HEK293 (cell line): ENCODE measurements around the gene SYT6.

Experiments
- CTCF ChIA-PET: fragments of 350-600 bp; formaldehyde crosslinking; extraction: SDS; loops from one replicate; lab custom pipeline; 2021; ENCODE audit warnings: antibody characterized with exemption; lab: Yijun Ruan, JAX
- POLR2A ChIA-PET: fragments of 300-600 bp; formaldehyde crosslinking; extraction: SDS; loops from one replicate; lab custom pipeline; 2020; ENCODE audit warnings: antibody characterized with exemption, inconsistent platforms; lab: Yijun Ruan, JAX
- H3K27ac ChIP-seq: fragments of 200-500 bp; sonication (Bioruptor generic); 2 replicates; pipeline ENCODE4 v1.5.1; 2014; ENCODE audit warnings: low read depth, low read length, control low read depth, inconsistent platforms; ENCODE audit errors: extremely low read depth
- H3K36me3 ChIP-seq, 2 experiments: fragments of 200-500 bp in 1 of 2; sonication (Bioruptor generic) in 1 of 2; 1 replicate in 1 of 2; 2 replicates in 1 of 2; pipeline ENCODE4 v1.5.1; 2014 to 2017; ENCODE audit warnings: inconsistent platforms in 2 of 2, low read length in 2 of 2; ENCODE audit not compliant: control insufficient read depth in 2 of 2, insufficient read depth in 1 of 2
- H3K4me1 ChIP-seq: fragments of 200-500 bp; sonication (Bioruptor generic); 2 replicates; pipeline ENCODE4 v1.5.1; 2014; ENCODE audit warnings: mild to moderate bottlenecking, low read length, inconsistent platforms; ENCODE audit not compliant: control insufficient read depth, insufficient read depth
- H3K4me3 ChIP-seq: 2 replicates; pipeline ENCODE4 v1.5.1; 2011; ENCODE audit warnings: low read depth, mild to moderate bottlenecking, control low read depth, low read length, moderate library complexity
- H3K9me3 ChIP-seq: fragments of 200-500 bp; sonication (Bioruptor generic); 2 replicates; pipeline ENCODE4 v1.5.1; 2014; ENCODE audit warnings: low read depth, low read length, inconsistent platforms; ENCODE audit not compliant: control insufficient read depth, insufficient read depth
- BCL11B ChIP-seq: fragments of 450-650 bp; formaldehyde crosslinking; IDR thresholded peaks from 2 replicates; pipeline ENCODE4 v1.5.1; 2016; ENCODE audit warnings: low read depth, missing biosample characterization, missing genetic modification characterization
- GLIS2 ChIP-seq: fragments of 450-650 bp; formaldehyde crosslinking; IDR thresholded peaks from 2 replicates; pipeline ENCODE4 v1.5.1; 2016; ENCODE audit warnings: missing biosample characterization, missing genetic modification characterization
- RBAK ChIP-seq: fragments of 450-650 bp; formaldehyde crosslinking; IDR thresholded peaks from 2 replicates; pipeline ENCODE4 v1.5.1; 2016; ENCODE audit warnings: missing biosample characterization, missing genetic modification characterization
- REST ChIP-seq: fragments of 450-650 bp; formaldehyde crosslinking; IDR thresholded peaks from 2 replicates; pipeline ENCODE4 v1.5.1; 2016; ENCODE audit warnings: missing biosample characterization, missing genetic modification characterization
- SALL2 ChIP-seq: fragments of 450-650 bp; formaldehyde crosslinking; IDR thresholded peaks from 2 replicates; pipeline ENCODE4 v1.5.0; 2017; ENCODE audit warnings: missing biosample characterization, mild to moderate bottlenecking, missing genetic modification characterization, borderline replicate concordance
- SP3 ChIP-seq: fragments of 450-650 bp; formaldehyde crosslinking; IDR thresholded peaks from 2 replicates; pipeline ENCODE4 v1.5.1; 2016; ENCODE audit warnings: missing biosample characterization, missing genetic modification characterization
- ZBTB21 ChIP-seq: fragments of 450-650 bp; formaldehyde crosslinking; IDR thresholded peaks from 2 replicates; pipeline ENCODE4 v1.5.1; 2017; ENCODE audit warnings: missing biosample characterization, missing genetic modification characterization
- ZBTB48 ChIP-seq: fragments of 450-650 bp; formaldehyde crosslinking; IDR thresholded peaks from 2 replicates; pipeline ENCODE4 v1.5.1; 2016; ENCODE audit warnings: missing biosample characterization, missing genetic modification characterization
- ZFP41 ChIP-seq: fragments of 450-650 bp; formaldehyde crosslinking; IDR thresholded peaks from 2 replicates; pipeline ENCODE4 v1.5.1; 2016; ENCODE audit warnings: missing biosample characterization, missing genetic modification characterization, borderline replicate concordance
- ZNF140 ChIP-seq: fragments of 450-650 bp; formaldehyde crosslinking; IDR thresholded peaks from 2 replicates; pipeline ENCODE4 v1.5.1; 2016; ENCODE audit warnings: missing biosample characterization, missing genetic modification characterization
- ZNF335 ChIP-seq: fragments of 450-650 bp; formaldehyde crosslinking; conservative IDR thresholded peaks from 2 replicates; pipeline ENCODE4 v1.5.1; 2016; ENCODE audit warnings: missing biosample characterization, missing genetic modification characterization
- ZNF548 ChIP-seq: fragments of 450-650 bp; formaldehyde crosslinking; IDR thresholded peaks from 2 replicates; pipeline ENCODE4 v1.5.1; 2016; ENCODE audit warnings: missing biosample characterization, missing genetic modification characterization
- ZNF571 ChIP-seq: fragments of 450-650 bp; formaldehyde crosslinking; IDR thresholded peaks from 2 replicates; pipeline ENCODE4 v1.5.0; 2017; ENCODE audit warnings: missing biosample characterization, missing genetic modification characterization
- ZNF624 ChIP-seq: fragments of 450-650 bp; formaldehyde crosslinking; IDR thresholded peaks from 2 replicates; pipeline ENCODE4 v1.5.1; 2017; ENCODE audit warnings: missing biosample characterization, missing genetic modification characterization
- ZNF654 ChIP-seq: fragments of 450-650 bp; formaldehyde crosslinking; IDR thresholded peaks from 2 replicates; pipeline ENCODE4 v1.5.1; 2016; ENCODE audit warnings: low read depth, missing biosample characterization, missing genetic modification characterization
- ZNF785 ChIP-seq: fragments of 450-650 bp; formaldehyde crosslinking; IDR thresholded peaks from 2 replicates; pipeline ENCODE4 v1.5.1; 2016; ENCODE audit warnings: missing biosample characterization, missing genetic modification characterization
- TF ChIP-seq, protein P1 (sequence below): fragments of 450-650 bp; formaldehyde crosslinking; IDR thresholded peaks from 2 replicates; pipeline ENCODE4 v1.5.1; 2016; ENCODE audit warnings: missing biosample characterization, missing genetic modification characterization
- TF ChIP-seq, protein P2 (sequence below): fragments of 450-650 bp; formaldehyde crosslinking; IDR thresholded peaks from 2 replicates; pipeline ENCODE4 v1.5.1; 2016; ENCODE audit warnings: missing biosample characterization, missing genetic modification characterization
- TF ChIP-seq, protein P3 (sequence below): fragments of 450-650 bp; formaldehyde crosslinking; IDR thresholded peaks from 2 replicates; pipeline ENCODE4 v1.5.1; 2017; ENCODE audit warnings: missing biosample characterization, missing genetic modification characterization
- TF ChIP-seq, protein P4 (sequence below): fragments of 450-650 bp; formaldehyde crosslinking; IDR thresholded peaks from 2 replicates; pipeline ENCODE4 v1.5.1; 2016; ENCODE audit warnings: missing biosample characterization, missing genetic modification characterization

Gene SYT6

GRCh38 chr1:114152089-114152507 lies 1.6 kb downstream of the SYT6 start:
- TF ChIP-seq ZNF548 (tag by site-specific recombination) (no peak), ZNF140 (tag by site-specific recombination) (no peak), REST (no peak), SP3 (no peak), BCL11B (no peak), RBAK (tag by site-specific recombination) (no peak), GLIS2 (tag by site-specific recombination) (0 out of 2 replicates have a peak, but pooled peaks have one; percentile 18), ZNF785 (no peak), ZBTB21 (tag by site-specific recombination) (no peak), ZNF624 (no peak), ZNF335 (tag by site-specific recombination) (no peak), ZBTB48 (tag by site-specific recombination) (0 out of 2 replicates have a peak, but pooled peaks have one; percentile 4), ZNF571 (no peak)
- TF ChIP-seq, protein P1, sequence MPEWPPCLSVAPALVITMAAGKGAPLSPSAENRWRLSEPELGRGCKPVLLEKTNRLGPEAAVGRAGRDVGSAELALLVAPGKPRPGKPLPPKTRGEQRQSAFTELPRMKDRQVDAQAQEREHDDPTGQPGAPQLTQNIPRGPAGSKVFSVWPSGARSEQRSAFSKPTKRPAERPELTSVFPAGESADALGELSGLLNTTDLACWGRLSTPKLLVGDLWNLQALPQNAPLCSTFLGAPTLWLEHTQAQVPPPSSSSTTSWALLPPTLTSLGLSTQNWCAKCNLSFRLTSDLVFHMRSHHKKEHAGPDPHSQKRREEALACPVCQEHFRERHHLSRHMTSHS (tag by site-specific recombination), result no peak
- TF ChIP-seq, protein P2, sequence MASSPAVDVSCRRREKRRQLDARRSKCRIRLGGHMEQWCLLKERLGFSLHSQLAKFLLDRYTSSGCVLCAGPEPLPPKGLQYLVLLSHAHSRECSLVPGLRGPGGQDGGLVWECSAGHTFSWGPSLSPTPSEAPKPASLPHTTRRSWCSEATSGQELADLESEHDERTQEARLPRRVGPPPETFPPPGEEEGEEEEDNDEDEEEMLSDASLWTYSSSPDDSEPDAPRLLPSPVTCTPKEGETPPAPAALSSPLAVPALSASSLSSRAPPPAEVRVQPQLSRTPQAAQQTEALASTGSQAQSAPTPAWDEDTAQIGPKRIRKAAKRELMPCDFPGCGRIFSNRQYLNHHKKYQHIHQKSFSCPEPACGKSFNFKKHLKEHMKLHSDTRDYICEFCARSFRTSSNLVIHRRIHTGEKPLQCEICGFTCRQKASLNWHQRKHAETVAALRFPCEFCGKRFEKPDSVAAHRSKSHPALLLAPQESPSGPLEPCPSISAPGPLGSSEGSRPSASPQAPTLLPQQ, result no peak
- TF ChIP-seq, protein P3, sequence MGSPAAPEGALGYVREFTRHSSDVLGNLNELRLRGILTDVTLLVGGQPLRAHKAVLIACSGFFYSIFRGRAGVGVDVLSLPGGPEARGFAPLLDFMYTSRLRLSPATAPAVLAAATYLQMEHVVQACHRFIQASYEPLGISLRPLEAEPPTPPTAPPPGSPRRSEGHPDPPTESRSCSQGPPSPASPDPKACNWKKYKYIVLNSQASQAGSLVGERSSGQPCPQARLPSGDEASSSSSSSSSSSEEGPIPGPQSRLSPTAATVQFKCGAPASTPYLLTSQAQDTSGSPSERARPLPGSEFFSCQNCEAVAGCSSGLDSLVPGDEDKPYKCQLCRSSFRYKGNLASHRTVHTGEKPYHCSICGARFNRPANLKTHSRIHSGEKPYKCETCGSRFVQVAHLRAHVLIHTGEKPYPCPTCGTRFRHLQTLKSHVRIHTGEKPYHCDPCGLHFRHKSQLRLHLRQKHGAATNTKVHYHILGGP (tag by site-specific recombination), result no peak
- TF ChIP-seq, protein P4, sequence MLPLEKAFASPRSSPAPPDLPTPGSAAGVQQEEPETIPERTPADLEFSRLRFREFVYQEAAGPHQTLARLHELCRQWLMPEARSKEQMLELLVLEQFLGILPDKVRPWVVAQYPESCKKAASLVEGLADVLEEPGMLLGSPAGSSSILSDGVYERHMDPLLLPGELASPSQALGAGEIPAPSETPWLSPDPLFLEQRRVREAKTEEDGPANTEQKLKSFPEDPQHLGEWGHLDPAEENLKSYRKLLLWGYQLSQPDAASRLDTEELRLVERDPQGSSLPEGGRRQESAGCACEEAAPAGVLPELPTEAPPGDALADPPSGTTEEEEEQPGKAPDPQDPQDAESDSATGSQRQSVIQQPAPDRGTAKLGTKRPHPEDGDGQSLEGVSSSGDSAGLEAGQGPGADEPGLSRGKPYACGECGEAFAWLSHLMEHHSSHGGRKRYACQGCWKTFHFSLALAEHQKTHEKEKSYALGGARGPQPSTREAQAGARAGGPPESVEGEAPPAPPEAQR (tag by site-specific recombination), result no peak
- Histone ChIP-seq H3K4me1 (peaks cover 11% of the 10 kb centered on the region), H3K4me3 (peak overlapping the region; percentile 41), H3K9me3 (no peaks in the 10 kb centered on the region), H3K27ac (no peak overlapping the region; the same call in 1 of the 2 replicates), H3K36me3 (no peaks in the 10 kb centered on the region)
- ChIA-PET CTCF (interaction anchor here (0.7 to 1.2 kb wide), 3 partner anchors 35 to 173 kb away, joined by 3 to 4 read pairs (median 4); partner anchors contain the start of gene OLFML3), POLR2A (no interaction called here)

- no peaks in the 10 kb centered on the region for H3K9me3 ChIP-seq
- ChIA-PET POLR2A (no interaction called here), CTCF (no interaction called here)
- no peaks in the 10 kb centered on the region for H3K36me3 ChIP-seq
- H3K27ac ChIP-seq, result no peak overlapping the region
- H3K4me3 ChIP-seq, result no peak overlapping the region
- peaks cover 11% of the 10 kb centered on the region for H3K4me1 ChIP-seq
- TF ChIP-seq ZFP41 (tag by site-specific recombination), result no peak
- no peak for TF ChIP-seq SALL2
- no peak for TF ChIP-seq ZNF654 (tag by site-specific recombination)
Observed at GRCh38 chr1:114150016-114150415, 3.7 kb downstream of the SYT6 start.
